GM23248 (cell line): ENCODE results near the gene PARP11. TPM values are rescaled to one million over a fixed set of nuclear protein-coding genes. Genes with fewer than 3 reads are reported as not detected.

ENCODE experiments used
- DNase-seq: peaks from one replicate; pipeline ENCODE4 v3.0.0-alpha.2; 2015
- H2AFZ ChIP-seq: fragments of 200-600 bp; sonication (generic); 2 replicates; pipeline ENCODE4 v1.6.1; 2016; ENCODE audit warnings: antibody characterized with exemption
- H3F3A ChIP-seq: fragments of 200-600 bp; sonication (generic); 2 replicates; pipeline ENCODE4 v1.6.1; 2016; ENCODE audit warnings: mild to moderate bottlenecking, antibody characterized with exemption, mixed run types; ENCODE audit not compliant: insufficient read depth
- H3K27ac ChIP-seq: fragments of 200-600 bp; sonication (generic); 2 replicates; pipeline ENCODE4 v1.5.1; 2016; ENCODE audit warnings: mild to moderate bottlenecking
- H3K27me3 ChIP-seq: fragments of 200-600 bp; sonication (generic); replicated peaks from 2 replicates; pipeline ENCODE4 v1.6.1; 2016; ENCODE audit warnings: mild to moderate bottlenecking; ENCODE audit not compliant: insufficient read depth
- H3K36me3 ChIP-seq: fragments of 200-600 bp; sonication (generic); 2 replicates; pipeline ENCODE4 v1.6.1; 2016; ENCODE audit warnings: low read depth, mild to moderate bottlenecking
- H3K4me1 ChIP-seq: fragments of 200-600 bp; sonication (generic); 2 replicates; pipeline ENCODE4 v1.6.1; 2016; ENCODE audit warnings: mild to moderate bottlenecking; ENCODE audit not compliant: insufficient read depth
- H3K4me2 ChIP-seq: fragments of 200-600 bp; sonication (generic); one replicate; pipeline ENCODE4 v1.6.1; 2016; ENCODE audit warnings: mild to moderate bottlenecking; ENCODE audit not compliant: unreplicated experiment
- H3K4me3 ChIP-seq: fragments of 200-600 bp; sonication (generic); 2 replicates; pipeline ENCODE4 v1.5.1; 2016; ENCODE audit warnings: mild to moderate bottlenecking
- H3K79me2 ChIP-seq: fragments of 200-600 bp; sonication (generic); 2 replicates; pipeline ENCODE4 v1.6.1; 2016; ENCODE audit warnings: mild to moderate bottlenecking; ENCODE audit not compliant: insufficient read depth
- H3K9ac ChIP-seq: fragments of 200-600 bp; sonication (generic); 2 replicates; pipeline ENCODE4 v1.6.1; 2016; ENCODE audit warnings: mild to moderate bottlenecking
- H3K9me2 ChIP-seq: fragments of 200-600 bp; sonication (generic); 2 replicates; pipeline ENCODE4 v1.6.1; 2016; ENCODE audit warnings: mixed run types, mild to moderate bottlenecking, moderate library complexity; ENCODE audit not compliant: insufficient read depth
- H3K9me3 ChIP-seq: fragments of 200-600 bp; sonication (generic); one replicate; pipeline ENCODE4 v1.6.1; 2017; ENCODE audit warnings: low read depth
- H4K20me1 ChIP-seq: fragments of 200-600 bp; sonication (generic); 2 replicates; pipeline ENCODE4 v1.6.0; 2016; ENCODE audit not compliant: insufficient read depth
- EZH2 ChIP-seq: fragments of 200-600 bp; sonication (generic); IDR thresholded peaks from 2 replicates; pipeline ENCODE4 v1.6.1; 2018; ENCODE audit warnings: antibody characterized with exemption, mild to moderate bottlenecking; ENCODE audit not compliant: insufficient read depth, poor library complexity, severe bottlenecking
- EZH2phosphoT487 ChIP-seq: fragments of 200-600 bp; sonication (generic); IDR thresholded peaks from 2 replicates; pipeline ENCODE4 v1.6.1; 2018; ENCODE audit warnings: antibody characterized with exemption, moderate library complexity, mild to moderate bottlenecking, low read depth; ENCODE audit not compliant: insufficient read depth
- WGBS, 2 experiments: methylation state at CpG; one replicate each; pipeline ENCODE4 v1.1.6; 2015 to 2017; ENCODE audit warnings: low lambda C conversion rate in 2 of 2, low coverage in 1 of 2; ENCODE audit errors: missing lambda C conversion rate in 2 of 2; 5-methylcytosine and 5-hydroxymethylcytosine counted together
- in situ Hi-C: fragments of 300-500 bp; cut with MboI; formaldehyde crosslinking; loops from 2 replicates; pipeline ENCODE4 v1.15.0; 2020
- polyA plus RNA-seq: library from polyadenylated mRNA; unstranded; fragments of >200 nt; fragmentation: Nextera tagmentation; extraction: Ambion mirVana; gene quantifications from 2 replicates; pipeline ENCODE4 v1.2.1, GENCODE V29; 2016
- total RNA-seq: library from RNA; depleted of rRNA; stranded (reverse); fragments of >200 nt; shearing (Covaris generic); gene quantifications from 2 replicates; pipeline ENCODE4 v1.2.3, GENCODE V29; 2014

The PARP11 gene
- total and polyA plus RNA-seq, 2 experiments from 2014 or later: 2.1 to 6.2 TPM

GRCh38 chr12:3920351-3921150 is 47.4 kb upstream of the PARP11 start:
- no peak overlapping the region for H2AFZ ChIP-seq
- no peaks in the 10 kb centered on the region for H3K36me3 ChIP-seq
- no peaks in the 10 kb centered on the region for H3K4me1 ChIP-seq
- peaks cover 33% of the 10 kb centered on the region for H3K27me3 ChIP-seq
- WGBS, 2 experiments: 27 to 32% methylated on average over 22 of the region's 22 CpGs
- no peaks in the 10 kb centered on the region for H4K20me1 ChIP-seq
- H3K4me2 ChIP-seq: no peak overlapping the region
- no peak for DNase-seq
- no peak overlapping the region for H3K4me3 ChIP-seq
- in situ Hi-C loops: no loop called here
- no peak overlapping the region for H3K9ac ChIP-seq
- no peak for TF ChIP-seq EZH2
- no peak for TF ChIP-seq EZH2phosphoT487
- H3K79me2 ChIP-seq: no peaks in the 10 kb centered on the region
- no peaks in the 10 kb centered on the region for H3K9me3 ChIP-seq
- no peak overlapping the region for H3K27ac ChIP-seq
- H3F3A ChIP-seq: no peaks in the 10 kb centered on the region
- H3K9me2 ChIP-seq: no peaks in the 10 kb centered on the region

DNA sequence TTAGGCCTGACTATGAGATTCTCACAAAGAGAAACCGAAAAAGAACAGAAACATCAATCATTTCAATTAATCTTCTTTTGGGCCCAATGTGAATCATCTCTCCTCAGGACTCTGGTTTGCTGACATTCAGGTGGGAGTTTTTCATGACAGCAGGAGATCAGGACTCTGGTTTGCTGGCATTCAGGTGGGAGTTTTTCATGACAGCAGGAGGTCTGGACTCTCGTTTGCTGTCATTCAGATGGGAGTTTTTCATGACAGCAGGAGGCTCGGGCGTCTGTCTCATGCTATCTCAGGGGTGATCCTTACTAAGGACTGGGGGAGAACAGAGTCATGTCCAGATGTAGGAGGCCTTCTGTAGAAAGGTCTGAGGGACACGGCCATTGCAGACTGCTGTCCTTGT is 40.1 kb upstream of the PARP11 start:
- Histone ChIP-seq H3K9me2 (no peaks in the 10 kb centered on the region), H3K9me3 (no peaks in the 10 kb centered on the region), H2AFZ (no peak overlapping the region), H3K27me3 (no peaks in the 10 kb centered on the region), H3F3A (no peaks in the 10 kb centered on the region), H3K4me1 (no peaks in the 10 kb centered on the region), H3K4me2 (no peak overlapping the region), H3K9ac (no peak overlapping the region), H3K27ac (no peak overlapping the region), H3K36me3 (no peaks in the 10 kb centered on the region), H3K4me3 (no peak overlapping the region), H3K79me2 (no peaks in the 10 kb centered on the region), H4K20me1 (no peaks in the 10 kb centered on the region)
- 22 to 24% methylated on average over 5 of the region's 5 CpGs for WGBS, 2 experiments
- no peak for DNase-seq
- in situ Hi-C loops: no loop called here
- no peak for TF ChIP-seq EZH2phosphoT487
- TF ChIP-seq EZH2: no peak

DNA sequence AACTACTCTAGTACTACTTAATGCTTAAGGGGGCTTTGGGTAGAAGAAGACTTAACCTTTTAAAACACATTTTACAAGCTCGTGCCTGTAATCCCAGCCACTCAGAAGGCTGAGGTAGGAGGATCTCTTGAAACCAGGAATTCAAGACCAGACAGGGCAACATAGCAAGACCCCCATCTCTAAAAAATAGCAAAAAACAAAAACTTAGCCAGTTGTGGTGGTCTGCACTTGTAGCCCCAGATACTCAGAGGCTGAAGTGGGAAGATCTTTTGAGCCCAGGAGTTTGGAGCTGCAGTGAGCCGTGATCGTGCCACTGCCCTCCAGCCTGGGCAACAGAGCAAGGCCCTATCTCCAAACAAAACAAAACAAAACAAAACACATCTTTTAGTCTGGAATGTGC is 39.7 kb upstream of the PARP11 start:
- no peaks in the 10 kb centered on the region for H3F3A ChIP-seq
- no peak overlapping the region for H3K9ac ChIP-seq
- no peaks in the 10 kb centered on the region for H3K9me3 ChIP-seq
- WGBS, 2 experiments: 29 to 39% methylated on average over 3 of the region's 3 CpGs
- H3K27me3 ChIP-seq: no peaks in the 10 kb centered on the region
- H3K4me2 ChIP-seq: no peak overlapping the region
- H3K4me1 ChIP-seq: no peaks in the 10 kb centered on the region
- no peaks in the 10 kb centered on the region for H3K36me3 ChIP-seq
- in situ Hi-C loops: no loop called here
- H3K27ac ChIP-seq: no peak overlapping the region
- no peaks in the 10 kb centered on the region for H3K79me2 ChIP-seq
- H3K9me2 ChIP-seq: no peaks in the 10 kb centered on the region
- no peaks in the 10 kb centered on the region for H4K20me1 ChIP-seq
- H3K4me3 ChIP-seq: no peak overlapping the region
- no peak for TF ChIP-seq EZH2
- TF ChIP-seq EZH2phosphoT487: no peak
- DNase-seq: no peak
- no peak overlapping the region for H2AFZ ChIP-seq

- in situ Hi-C loops: no loop called here
- H3K36me3 ChIP-seq: no peaks in the 10 kb centered on the region
- no peaks in the 10 kb centered on the region for H3K27me3 ChIP-seq
- WGBS, 2 experiments: 20 to 59% methylated on average over 1 of the region's 1 CpG
- H3K9ac ChIP-seq: no peak overlapping the region
- H3K4me3 ChIP-seq: no peak overlapping the region
- no peaks in the 10 kb centered on the region for H3F3A ChIP-seq
- TF ChIP-seq EZH2phosphoT487: no peak
- TF ChIP-seq EZH2: no peak
- DNase-seq: no peak
- H4K20me1 ChIP-seq: no peaks in the 10 kb centered on the region
- no peaks in the 10 kb centered on the region for H3K79me2 ChIP-seq
- H3K4me2 ChIP-seq: no peak overlapping the region
- no peak overlapping the region for H3K27ac ChIP-seq
- H3K9me3 ChIP-seq: no peaks in the 10 kb centered on the region
- H3K9me2 ChIP-seq: no peaks in the 10 kb centered on the region
- no peak overlapping the region for H2AFZ ChIP-seq
- H3K4me1 ChIP-seq: no peaks in the 10 kb centered on the region
Measured at GRCh38 chr12:3911409-3911808, 38.2 kb upstream of the PARP11 start.
